RWPE2 (cell line): ENCODE results near the gene CNST.
A peak's percentile ranks its signal among the peaks of the same experiment; 100 is the strongest.
"Not testable (repeated sequence)": the region's sequence is repeated elsewhere in the genome, so short reads cannot be mapped to it uniquely, and the experiment has no call there.

ENCODE experiments used
- ATAC-seq: fragments of 200-7000 bp; cut with Tn5 transposase; 3 replicates; pipeline ENCODE4 v1.9.1; 2021; ENCODE audit warnings: low read depth
- DNase-seq: peaks from one replicate; pipeline ENCODE4 v3.0.0-alpha.2; 2020; ENCODE audit warnings: low spot score
- H3K27ac ChIP-seq: fragments of 450-650 bp; 2 replicates; pipeline ENCODE4 v1.5.1; 2017; ENCODE audit warnings: mild to moderate bottlenecking; ENCODE audit not compliant: poor library complexity, severe bottlenecking
- H3K27me3 ChIP-seq: fragments of 250-450 bp; sonication (Bioruptor Pico); 2 replicates; pipeline ENCODE4 v1.5.1; 2021; ENCODE audit warnings: mild to moderate bottlenecking, moderate library complexity; ENCODE audit not compliant: insufficient read depth, poor library complexity, severe bottlenecking
- H3K36me3 ChIP-seq: fragments of 250-450 bp; sonication (Bioruptor Pico); 2 replicates; pipeline ENCODE4 v1.5.1; 2020; ENCODE audit warnings: low read depth, mild to moderate bottlenecking, moderate library complexity
- H3K4me1 ChIP-seq: fragments of 250-450 bp; sonication (Bioruptor Pico); 2 replicates; pipeline ENCODE4 v1.5.1; 2021; ENCODE audit warnings: mild to moderate bottlenecking, moderate library complexity; ENCODE audit not compliant: insufficient read depth, poor library complexity, severe bottlenecking
- H3K4me3 ChIP-seq: fragments of 250-450 bp; sonication (Bioruptor Pico); 2 replicates; pipeline ENCODE4 v1.5.1; 2021; ENCODE audit warnings: mild to moderate bottlenecking, moderate library complexity; ENCODE audit not compliant: severe bottlenecking
- H3K9me3 ChIP-seq: fragments of 250-450 bp; sonication (Bioruptor Pico); 2 replicates; pipeline ENCODE4 v1.5.1; 2021; ENCODE audit warnings: mild to moderate bottlenecking, moderate library complexity; ENCODE audit not compliant: severe bottlenecking
- CTCF ChIP-seq: fragments of 450-650 bp; IDR thresholded peaks from one replicate; pipeline ENCODE4 v1.5.1; 2017; ENCODE audit warnings: mild to moderate bottlenecking, moderate library complexity; ENCODE audit not compliant: poor library complexity, severe bottlenecking

CNST gene

GRCh38 chr1:246687002-246687401, 120.7 kb downstream of the CNST start:
- no peak overlapping the region for H3K27ac ChIP-seq
- no peak overlapping the region for H3K4me3 ChIP-seq
- H3K36me3 ChIP-seq = no peaks in the 10 kb centered on the region
- H3K4me1 ChIP-seq = no peaks in the 10 kb centered on the region
- DNase-seq (no peak), ATAC-seq (no peak)
- no peaks in the 10 kb centered on the region for H3K9me3 ChIP-seq
- no peaks in the 10 kb centered on the region for H3K27me3 ChIP-seq
- no peak for TF ChIP-seq CTCF

GRCh38 chr1:246689409-246690008, 123.3 kb downstream of the CNST start:
- Histone ChIP-seq H3K27me3 (no peaks in the 10 kb centered on the region), H3K9me3 (no peaks in the 10 kb centered on the region), H3K4me1 (no peaks in the 10 kb centered on the region), H3K4me3 (peak overlapping the region; percentile 7), H3K36me3 (no peaks in the 10 kb centered on the region), H3K27ac (no peak overlapping the region)
- ATAC-seq = peak; percentile 94
- peak; percentile 77 for TF ChIP-seq CTCF
- no peak for DNase-seq

- DNase-seq (no peak), ATAC-seq (no peak)
- H3K4me1 ChIP-seq = no peaks in the 10 kb centered on the region
- no peak overlapping the region for H3K4me3 ChIP-seq
- no peaks in the 10 kb centered on the region for H3K9me3 ChIP-seq
- no peak overlapping the region for H3K27ac ChIP-seq
- no peaks in the 10 kb centered on the region for H3K27me3 ChIP-seq
- no peaks in the 10 kb centered on the region for H3K36me3 ChIP-seq
- TF ChIP-seq CTCF = no peak
Measured at GRCh38 chr1:246690100-246690499, 123.8 kb downstream of the CNST start.

GRCh38 chr1:246691622-246692495, 125.6 kb downstream of the CNST start:
- no peak for TF ChIP-seq CTCF
- DNase-seq (no peak), ATAC-seq (no peak)
- no peaks in the 10 kb centered on the region for H3K27me3 ChIP-seq
- H3K9me3 ChIP-seq = no peaks in the 10 kb centered on the region
- H3K4me1 ChIP-seq = no peaks in the 10 kb centered on the region
- no peak overlapping the region for H3K4me3 ChIP-seq
- no peak overlapping the region for H3K27ac ChIP-seq
- no peaks in the 10 kb centered on the region for H3K36me3 ChIP-seq

GRCh38 chr1:246694213-246694895, 128.1 kb downstream of the CNST start:
- not testable (repeated sequence) for DNase-seq, H3K27me3 ChIP-seq, H3K36me3 ChIP-seq, H3K9me3 ChIP-seq, H3K4me1 ChIP-seq, H3K27ac ChIP-seq, H3K4me3 ChIP-seq, ATAC-seq
